Right forelimb (tissue), 1 donor: ENCODE measurements around the gene ATP9B.
A peak's percentile ranks its signal among the peaks of the same experiment; 100 is the strongest.

Source experiments
- DNase-seq: peaks from one replicate; pipeline ENCODE4 v3.0.0-alpha.2; 2018

Gene ATP9B

DNA sequence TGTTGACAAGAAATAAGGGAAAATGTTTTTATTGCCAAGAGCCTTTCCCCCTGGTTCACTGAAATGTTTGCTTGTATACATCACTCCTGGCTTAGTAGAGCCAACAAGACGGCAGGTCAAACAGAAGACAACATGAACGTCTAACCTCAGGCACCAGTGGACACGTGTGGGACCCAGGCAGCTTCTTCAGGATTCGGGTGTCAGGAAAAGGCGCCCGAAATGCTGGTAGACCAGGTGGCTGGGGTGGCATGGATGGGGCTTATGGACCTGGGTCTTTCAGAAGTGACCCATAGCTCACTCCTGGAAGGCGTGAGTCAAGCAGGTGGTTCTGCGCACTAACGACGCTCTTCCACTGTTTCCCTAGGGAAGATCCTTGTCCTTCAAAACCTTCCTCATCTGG, 303.3 kb downstream of the ATP9B start:
- peak; percentile 12 for DNase-seq

DNA sequence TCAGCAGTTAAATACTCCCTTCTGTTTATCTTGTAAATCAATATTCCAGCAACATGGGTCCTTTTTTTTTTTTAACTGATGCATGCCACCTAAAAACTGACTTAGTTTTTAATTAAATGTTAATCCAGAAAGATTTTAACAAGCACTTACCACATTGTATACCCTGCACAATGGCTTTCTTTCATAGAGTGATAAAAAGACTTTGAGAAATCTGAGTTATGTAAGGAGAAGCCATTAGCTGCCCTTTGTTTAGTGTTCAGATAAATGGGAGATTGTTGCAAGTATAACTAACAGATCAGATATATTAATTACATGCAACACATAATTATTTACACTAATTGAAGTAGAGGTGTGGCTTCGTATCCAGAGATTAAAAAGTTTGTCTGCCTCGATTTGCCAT, 303.8 kb downstream of the ATP9B start:
- DNase-seq: no peak

DNA sequence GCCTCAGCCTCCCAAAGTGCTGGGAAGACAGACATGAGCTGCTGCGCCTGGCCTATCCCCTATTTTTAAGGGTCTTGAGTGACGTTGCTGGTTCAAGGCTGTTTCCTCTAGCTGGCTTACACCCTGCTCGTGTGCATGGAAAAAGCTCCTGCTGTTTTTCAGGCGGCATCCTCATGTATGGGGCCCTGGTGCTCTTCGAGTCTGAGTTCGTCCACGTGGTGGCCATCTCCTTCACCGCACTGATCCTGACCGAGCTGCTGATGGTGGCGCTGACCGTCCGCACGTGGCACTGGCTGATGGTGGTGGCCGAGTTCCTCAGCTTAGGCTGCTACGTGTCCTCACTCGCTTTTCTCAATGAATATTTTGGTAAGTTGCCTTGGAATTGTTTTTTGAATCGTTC, 304.5 kb downstream of the ATP9B start:
- DNase-seq: peak; percentile 13

DNA sequence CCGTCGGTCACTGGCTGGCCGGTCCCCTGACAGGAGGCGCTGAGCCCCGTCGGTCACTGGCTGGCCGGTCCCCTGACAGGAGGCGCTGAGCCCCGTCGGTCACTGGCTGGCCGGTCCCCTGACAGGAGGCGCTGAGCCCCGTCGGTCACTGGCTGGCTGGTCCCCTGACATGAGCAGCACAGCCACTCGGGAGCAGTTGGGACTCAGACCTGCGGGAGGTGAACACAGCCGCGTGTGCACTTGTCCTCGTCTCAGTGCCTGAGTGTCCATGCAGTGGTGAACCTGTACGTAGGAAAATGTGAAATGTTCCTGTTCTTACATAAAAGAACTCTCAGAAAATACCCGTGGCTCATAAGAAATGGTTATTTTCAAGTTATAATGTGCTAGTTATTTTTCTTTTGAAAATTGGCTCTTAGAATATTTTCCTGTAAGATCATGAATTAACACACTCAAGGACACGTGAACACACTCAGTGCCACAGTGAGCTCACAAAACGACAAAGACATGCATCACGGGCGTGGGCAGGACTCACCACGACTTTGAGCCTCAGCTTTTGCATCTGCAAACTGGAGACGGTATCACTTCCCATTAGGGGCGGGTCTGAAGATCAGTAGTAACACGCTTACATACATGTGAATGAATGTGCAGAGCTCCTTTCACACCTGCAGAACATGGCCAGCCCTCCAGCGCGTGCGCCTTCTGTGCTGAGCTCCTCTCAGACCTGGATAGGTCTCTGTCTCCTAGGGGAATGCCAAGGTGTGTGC, 305.4 kb downstream of the ATP9B start:
- DNase-seq: peak; percentile 30

DNA sequence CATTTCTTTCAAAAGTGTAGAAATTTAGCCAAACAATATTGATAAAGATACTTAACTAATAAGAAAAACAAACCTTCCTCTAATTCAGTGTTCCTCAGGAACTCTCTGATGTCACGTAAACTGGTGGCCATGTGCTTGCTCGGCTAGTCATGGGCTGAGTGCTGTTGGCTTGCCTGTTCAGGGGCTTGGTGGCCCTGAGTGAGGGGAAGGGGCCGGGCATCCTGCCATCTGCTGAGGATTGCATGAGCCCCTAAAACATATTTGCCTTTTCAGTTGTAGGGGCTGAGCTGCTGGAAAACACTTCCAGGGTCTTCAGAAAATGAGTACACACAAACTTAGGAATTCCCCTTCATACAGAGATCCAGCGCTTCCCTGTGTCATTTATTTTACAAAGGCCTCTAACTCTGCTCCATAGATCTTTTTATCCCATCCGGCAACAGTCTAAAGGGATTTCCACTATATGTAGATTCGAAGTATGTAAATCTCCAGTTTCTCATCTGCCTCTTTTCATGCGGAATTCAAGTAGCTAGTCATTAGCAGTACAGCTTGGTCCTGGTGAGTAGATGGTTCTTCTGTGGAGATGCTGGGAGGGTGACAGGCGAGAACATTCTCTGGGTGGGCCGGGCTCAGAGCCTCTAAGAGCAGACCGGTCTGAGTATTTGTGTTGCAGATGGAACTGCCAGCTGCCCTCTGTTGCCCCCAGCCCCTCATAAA, 306.4 kb downstream of the ATP9B start:
- peak; percentile 21 for DNase-seq

DNA sequence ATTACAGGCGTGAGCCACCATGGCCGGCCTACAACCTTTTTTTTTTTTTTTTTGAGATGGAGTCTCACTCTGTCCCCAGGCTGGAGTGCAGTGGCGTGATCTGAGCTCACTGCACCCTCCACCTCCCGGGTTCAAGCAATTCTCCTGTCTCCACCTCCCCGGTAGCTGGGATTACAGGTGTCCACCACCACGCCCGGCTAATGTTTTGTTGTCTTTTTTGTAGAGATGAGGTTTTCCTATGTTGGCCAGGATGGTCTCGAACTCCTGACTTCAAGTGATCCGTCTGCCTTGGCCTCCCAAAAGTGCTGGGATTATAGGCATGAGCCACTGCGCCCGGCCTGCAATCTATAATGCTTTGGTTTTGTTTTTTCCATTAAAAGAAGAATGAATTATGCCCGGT, 307.5 kb downstream of the ATP9B start:
- DNase-seq: peak; percentile 16

DNA sequence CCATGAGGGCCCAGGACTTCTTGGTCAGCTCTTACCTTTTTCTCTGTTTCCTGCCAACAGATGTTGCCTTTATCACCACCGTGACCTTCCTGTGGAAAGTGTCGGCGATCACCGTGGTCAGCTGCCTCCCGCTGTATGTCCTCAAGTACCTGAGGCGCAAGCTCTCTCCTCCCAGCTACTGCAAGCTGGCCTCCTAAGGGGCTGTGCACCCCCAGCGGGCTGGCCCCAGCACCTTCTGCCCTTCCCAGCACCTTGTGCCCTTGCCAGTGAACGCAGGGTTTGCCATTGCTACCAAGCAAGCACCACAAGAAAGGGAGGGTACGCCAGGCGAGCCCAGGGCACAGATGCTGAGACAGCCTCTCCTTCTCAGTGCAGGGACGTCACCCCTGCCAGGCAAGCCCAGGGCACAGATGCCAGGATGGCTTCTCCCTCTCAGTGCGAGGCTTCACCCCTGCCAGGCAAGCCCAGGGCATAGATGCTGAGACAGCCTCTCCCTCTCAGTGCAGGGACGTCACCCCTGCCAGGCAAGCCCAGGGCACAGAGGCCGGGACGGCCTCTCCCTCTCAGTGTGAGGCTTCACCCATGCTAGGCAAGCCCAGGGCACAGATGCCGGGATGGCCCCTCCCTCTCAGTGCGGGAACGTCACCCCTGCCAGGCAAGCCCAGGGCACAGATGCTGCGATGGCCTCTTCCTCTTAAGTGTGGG, 308.1 kb downstream of the ATP9B start:
- peak; percentile 39 for DNase-seq

DNA sequence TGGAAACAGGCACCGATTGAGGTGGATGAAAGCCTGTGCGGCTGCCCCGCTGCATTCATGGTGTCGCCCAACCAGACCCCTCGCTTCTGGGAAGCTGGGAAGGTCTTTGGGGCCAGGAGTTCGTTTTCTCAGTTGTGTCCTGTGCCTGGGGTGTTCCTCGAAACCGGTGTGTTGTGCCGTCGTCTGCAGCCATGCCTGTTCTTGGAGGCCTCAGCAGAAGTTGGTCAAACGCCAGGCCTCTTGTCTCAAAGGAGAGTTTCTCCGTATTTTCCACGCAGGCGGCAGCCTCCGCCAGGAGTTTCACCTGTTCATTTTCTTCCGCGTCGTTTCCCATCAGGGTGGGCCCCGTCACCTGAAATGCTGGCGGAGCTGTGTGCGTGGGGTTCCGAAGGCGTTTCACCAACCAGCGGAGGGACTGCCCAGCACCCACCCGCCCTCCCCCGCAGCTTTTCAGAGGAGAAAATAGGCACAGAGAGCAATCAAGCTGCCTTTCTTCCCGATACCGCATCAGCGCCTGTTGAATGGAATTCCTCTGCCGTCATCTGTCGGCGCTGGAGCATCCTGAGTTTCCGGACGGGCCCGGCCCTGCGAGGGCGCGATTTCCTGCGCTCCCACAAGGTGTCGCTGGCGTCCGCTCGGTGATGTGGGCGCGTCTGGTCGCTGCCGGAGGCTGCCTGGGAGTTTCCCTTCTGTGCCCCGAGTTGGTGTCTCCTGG, 309.5 kb downstream of the ATP9B start:
- peak; percentile 91 for DNase-seq

DNA sequence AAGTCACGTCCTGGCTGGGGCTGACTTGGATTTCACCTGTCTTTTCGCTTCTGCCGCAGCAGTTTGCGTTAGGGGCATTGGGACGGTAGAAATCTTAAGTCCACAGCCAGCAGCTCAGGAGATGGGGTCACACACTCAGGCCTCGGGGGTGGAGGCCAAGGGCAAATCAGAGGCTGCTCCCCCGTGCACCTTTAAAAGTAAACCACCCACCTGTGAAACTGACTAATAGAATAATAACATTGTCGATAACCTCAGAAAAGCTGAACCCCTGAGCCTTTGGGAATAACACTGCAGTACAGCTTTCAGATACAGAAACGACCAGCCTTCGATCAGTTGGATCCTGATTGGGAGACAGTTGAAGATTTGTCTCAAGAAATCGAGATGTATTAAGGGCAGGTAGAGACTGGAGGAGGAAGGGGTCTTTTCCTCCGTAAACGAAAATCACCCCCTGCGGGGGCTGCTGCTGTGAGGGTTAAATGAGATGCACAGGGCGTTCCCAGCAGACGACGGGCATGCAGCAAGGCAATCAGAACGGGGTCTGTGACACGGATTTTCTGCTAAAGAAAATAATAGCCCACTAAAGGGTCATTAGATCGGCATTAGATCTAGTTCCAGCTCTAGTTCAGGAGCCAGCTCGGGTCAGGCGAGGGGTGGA, 310.2 kb downstream of the ATP9B start:
- DNase-seq: no peak

DNA sequence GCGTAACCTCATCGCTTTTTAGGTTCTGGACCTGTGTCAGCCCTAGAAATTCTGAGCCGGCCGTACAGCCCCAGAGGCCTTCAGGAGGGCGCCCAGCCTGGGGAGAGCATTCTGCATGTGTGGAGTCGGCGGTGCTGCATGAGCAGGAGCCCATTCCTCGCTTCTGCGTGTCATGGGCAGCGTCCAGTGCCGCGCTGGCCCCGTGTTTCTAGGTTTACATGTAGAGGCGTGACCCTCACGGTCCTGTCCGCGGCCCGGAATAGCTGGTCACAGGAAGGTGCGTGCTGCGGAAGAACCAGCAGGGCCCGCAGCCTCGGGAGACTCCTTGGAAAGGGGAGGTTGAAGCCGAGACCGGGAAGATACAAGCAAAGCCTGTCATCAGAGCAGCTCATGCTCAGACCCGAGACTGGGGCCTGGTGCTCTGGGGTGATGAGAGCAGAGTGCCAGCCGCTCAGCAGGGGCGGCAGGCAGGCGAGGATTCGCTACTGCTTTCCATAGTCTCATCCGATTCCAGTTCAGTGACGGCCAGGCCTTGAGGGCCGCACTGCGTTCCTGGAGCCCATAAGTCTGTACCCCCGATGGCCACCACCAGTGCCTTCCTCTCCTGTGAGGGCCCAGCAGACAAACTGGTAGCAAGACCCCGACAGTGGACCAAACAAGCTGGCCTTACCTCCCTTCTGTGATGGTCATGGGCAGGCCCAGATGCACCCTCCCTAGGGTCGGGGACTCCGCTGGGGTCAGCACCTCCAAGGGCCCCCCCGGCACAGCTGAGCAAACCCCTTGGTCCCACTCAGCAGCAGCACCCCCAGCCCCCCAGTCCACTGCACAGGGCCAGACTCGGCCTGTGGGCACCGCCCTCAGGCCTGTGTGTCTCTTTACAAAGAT, 311.0 kb downstream of the ATP9B start:
- DNase-seq: peak; percentile 49

DNA sequence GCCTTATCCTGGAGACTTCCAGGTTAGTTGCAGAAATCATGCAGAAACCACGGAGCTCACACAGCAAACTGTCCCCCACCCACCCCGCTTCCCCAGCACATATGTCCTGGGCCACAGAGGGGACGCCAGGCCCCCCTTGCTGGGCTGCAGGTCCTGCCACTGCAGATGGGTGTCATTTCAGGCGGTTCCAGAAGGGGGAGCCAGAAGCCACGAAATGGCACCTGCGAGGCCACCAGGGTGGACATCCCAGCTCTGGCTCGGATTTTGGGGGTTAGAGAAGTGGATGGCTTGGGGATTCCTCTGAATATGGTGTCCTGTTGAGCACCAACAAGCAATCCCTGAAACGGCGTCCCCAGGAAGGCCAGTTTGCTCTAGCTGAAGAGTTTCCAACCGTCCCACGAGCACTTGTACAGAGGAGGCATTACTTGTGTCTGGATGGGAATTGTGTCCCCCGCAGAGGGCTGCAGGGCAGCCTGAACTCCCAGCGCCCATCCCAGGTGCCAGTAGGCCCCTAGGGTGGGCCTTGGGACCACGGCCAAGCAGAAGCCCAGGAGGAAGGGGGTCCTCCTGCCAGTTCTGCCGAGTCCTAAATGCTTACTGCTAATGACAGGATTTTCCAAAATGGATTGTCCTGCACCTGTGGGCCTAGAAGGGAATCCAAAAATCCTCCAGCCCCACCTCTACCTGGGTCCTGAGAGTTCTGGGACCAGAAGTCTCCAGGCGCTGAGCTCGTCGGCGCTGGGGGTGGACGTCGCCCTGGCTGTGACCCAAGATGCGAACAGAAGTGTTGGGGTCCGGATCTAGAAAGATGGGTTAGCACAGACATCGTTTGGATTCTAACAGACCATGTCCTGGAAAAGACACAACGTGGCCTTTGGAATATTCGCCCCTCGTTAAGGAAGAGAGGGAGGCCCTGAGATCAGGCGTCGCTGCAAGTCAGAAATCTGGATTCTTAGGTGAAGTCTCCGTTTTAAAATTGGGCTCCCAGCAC, 311.9 kb downstream of the ATP9B start:
- peak; percentile 86 for DNase-seq

DNA sequence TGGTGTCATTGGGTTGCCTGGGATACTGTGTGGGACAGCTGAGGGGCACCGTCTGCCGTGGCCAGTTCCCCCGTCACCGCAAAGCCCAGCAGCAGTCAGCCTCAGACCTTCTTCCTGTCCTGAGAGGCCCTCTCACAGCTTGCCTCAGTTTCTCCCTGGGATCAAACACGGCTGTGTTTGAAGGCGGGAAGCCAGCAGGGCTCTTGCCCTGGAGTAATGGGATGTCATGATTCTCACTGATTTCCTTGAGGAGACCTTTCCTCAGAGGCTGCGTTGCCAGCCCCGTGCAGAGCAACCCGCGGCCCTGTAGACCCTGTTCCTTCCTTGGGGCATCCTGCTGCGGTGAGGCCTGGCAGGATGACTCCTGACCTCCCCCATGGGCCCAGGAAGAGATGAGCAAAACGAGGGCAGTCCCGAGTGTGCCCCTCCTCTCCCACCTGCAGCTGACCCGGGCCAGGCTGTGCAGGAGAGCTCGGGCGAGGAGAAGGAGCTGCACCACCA, 312.7 kb downstream of the ATP9B start:
- DNase-seq: peak; percentile 36

DNA sequence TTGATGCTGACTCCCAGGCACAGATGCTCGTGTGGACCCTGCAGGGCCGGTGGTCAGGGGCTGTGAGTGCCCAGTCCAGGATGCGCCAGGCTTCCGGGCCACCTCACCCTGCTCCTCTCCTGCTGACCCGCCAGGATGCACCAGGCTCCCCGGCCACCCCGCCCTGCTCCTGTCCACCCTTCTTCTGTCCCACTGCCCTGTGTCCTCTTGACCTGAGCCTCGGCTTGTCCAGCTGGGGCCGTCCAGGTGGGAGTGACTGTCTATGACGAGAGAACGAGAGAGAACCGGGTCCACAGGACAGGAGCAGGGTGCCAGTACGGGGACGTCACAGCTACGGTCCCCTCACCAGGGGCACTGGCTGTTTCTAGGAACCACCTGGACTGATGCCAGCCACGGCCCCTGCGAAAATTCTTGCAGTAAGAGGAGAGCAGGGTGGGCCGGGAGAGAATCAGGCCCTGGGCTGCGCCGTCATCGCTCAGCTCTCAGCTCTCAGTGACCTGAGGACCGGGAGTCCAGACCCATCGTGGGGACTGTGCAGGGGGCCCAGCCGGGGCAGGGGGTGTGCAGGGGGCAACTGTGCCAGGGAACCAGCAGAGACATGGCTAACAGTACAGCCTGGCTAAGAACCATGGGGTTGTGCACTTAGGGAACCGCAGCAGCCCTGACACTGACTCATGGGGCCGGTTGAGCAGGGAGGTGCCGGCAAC, 313.6 kb downstream of the ATP9B start:
- peak; percentile 40 for DNase-seq

DNA sequence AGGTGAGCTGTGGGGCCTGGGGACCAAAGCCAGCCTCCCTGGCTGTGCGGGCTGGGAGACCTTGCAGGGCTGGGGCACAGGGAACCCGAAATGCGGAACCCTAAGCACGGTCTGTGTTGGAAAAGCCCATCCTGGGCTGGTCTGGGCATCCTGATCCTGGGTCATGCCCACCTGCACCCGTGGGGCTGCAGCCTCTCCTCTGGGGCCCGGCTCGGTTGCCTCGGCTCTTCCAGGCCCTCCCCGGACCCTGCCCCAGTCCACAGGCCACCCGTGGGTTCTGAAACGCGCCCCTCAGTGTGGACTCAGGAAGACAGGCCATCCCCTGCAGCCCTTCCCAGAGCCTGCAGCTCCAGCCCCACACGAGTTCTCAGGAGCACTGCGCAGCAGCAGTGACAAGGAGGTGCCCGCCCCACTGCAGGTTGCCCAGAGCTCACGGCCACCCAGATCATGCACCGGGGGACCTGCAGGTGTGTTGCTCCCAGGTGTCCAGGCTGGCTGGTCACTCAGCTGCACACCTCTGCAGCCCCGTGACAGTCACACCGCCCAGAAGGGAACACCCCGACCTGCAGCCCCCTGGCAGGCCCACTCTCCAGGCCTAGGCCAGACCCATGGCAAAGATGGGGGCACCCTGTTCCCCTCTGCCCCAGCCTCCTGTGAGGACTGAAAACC, 314.3 kb downstream of the ATP9B start:
- peak; percentile 41 for DNase-seq

DNA sequence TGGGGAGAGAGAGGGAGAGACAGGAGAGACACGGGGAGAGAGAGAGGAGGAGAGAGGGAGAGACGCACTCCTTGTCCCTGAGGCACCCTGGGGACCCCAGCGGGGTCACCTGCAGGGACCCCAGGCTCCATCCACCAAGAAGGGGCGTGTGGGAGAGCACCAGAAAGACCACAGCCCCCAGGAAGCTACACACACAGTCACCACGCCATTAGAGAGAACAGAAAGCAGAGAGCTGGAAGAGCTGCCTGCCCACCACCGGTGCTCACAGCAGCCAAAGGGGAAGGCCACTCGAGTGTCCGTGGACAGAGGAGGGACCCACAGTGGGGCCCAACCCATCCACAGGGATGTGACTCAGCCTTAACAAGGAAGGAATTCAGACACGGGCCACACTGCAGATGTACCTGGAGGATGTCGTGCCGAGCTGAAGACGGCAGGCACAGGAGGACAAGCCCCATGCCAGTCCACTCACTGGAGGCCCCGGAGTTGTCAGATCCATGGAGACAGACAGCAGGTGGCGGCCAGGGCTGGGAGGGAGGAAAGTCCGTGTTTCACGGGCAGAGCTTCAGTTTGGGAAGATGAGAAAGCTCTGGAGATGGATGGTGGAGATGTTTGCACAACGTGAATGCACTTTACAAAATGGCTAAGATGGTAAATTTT, 315.1 kb downstream of the ATP9B start:
- peak; percentile 48 for DNase-seq

DNA sequence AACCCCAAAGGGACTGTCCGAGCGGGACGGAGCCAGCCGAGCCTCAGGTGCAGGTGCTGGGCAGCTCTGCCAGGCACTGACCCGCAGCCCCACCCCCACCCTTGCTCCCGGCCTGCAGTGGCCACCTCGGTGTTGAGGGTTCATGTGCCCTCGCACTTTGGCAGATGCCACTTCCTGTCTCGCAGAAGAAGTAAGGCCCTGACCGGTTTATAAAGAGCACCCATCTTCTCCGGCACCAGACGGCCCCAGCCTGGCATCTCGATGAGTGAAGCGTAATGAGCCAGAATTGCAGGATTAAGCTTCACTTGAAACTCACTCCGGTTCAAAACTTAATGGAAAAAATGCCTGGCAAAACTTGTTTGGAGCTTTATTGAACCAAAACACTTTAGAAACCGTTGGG, 315.6 kb downstream of the ATP9B start:
- DNase-seq: peak; percentile 30

DNA sequence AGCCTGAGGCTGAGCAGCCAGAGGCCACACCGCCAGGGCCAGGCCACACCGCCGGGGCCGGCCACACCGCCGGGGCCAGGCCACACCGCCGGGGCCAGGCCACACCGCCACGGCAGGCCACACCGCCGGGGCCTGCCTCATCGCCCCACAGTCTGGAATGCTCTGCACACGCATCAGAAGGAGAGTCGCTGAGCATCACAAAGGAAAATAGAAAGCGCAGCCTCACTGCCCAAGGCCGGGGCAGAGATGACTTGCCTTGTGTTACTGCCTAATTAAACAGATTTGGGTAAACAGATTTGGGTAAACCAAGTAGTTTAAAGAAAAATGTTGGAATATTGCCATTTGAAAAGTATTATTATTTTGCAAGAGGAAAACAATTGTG, 316.1 kb downstream of the ATP9B start:
- DNase-seq: no peak

DNA sequence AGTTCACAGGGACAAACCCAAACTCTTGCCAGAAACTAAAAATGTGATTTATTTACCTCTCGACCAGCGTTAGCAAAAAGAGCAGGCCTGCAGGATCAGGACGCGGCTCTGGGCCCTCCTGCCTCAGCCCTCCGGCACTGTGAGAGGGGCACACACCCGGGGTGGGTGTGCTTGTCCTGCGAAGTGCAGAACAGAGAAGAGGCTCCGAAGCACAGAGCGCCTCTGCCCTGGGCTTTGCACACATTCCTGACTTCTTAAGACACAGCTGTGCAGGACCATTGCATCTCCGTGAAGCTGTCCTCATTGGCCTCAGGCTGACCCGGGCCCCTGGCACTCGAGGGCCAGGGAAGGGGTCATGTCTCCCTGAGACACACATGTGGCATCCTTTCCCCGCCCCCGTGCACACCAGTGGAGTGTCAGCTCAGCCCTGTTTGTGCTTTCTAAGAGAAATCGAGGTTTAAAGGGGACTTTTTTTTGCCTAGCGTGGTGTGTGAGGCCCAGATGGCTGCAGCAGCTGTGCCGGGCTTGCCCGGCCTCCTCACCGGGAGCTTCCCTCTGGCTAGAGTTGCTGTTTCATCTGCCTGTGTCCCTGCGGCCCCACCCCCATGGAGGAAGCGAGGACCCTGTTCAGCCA, 316.6 kb downstream of the ATP9B start:
- peak; percentile 38 for DNase-seq
